GM12892 (cell line): ENCODE results near the gene RASA3.

ENCODE experiments used
- POLR2A ChIP-seq: IDR thresholded peaks from 2 replicates; pipeline ENCODE4 v1.6.1; 2011; ENCODE audit warnings: low read depth, low read length, control low read depth
- POLR2AphosphoS5 ChIP-seq: IDR thresholded peaks from 2 replicates; pipeline ENCODE4 v1.6.1; 2011; ENCODE audit warnings: low read depth, low read length, control low read depth
- TAF1 ChIP-seq: IDR thresholded peaks from 2 replicates; pipeline ENCODE4 v1.6.1; 2011; ENCODE audit warnings: low read depth, mild to moderate bottlenecking, control low read depth, low read length, borderline replicate concordance

- TF ChIP-seq POLR2AphosphoS5 (no peak), POLR2A (no peak), TAF1 (no peak)
Observed at GRCh38 chr13:114155926-114156883, 23.8 kb upstream of the RASA3 start.
